GM21737 (cell line): ENCODE data around the gene DYNC1LI1.
"Not testable (repeated sequence)": the region's sequence is repeated elsewhere in the genome, so short reads cannot be mapped to it uniquely, and the experiment has no call there.

Source experiments
- ATAC-seq: cut with Tn5 transposase; IDR thresholded peaks from one replicate; pipeline ENCODE4 v1.9.1; 2021; ENCODE audit warnings: mild to moderate bottlenecking, moderate library complexity; ENCODE audit not compliant: unreplicated experiment

The DYNC1LI1 gene

GRCh38 chr3:32584660-32585059, 14.0 kb upstream of the DYNC1LI1 start:
- no peak for ATAC-seq

GRCh38 chr3:32583708-32584107, 13.1 kb upstream of the DYNC1LI1 start:
- ATAC-seq: no peak

GRCh38 chr3:32578669-32579068, 8.0 kb upstream of the DYNC1LI1 start:
- not testable (repeated sequence) for ATAC-seq

GRCh38 chr3:32577581-32578556, 7.2 kb upstream of the DYNC1LI1 start:
- ATAC-seq: peak; percentile 93

GRCh38 chr3:32577174-32577573, 6.5 kb upstream of the DYNC1LI1 start:
- no peak for ATAC-seq

- ATAC-seq: no peak
Measured at GRCh38 chr3:32575451-32576113, 4.9 kb upstream of the DYNC1LI1 start.

GRCh38 chr3:32571192-32571485, 481 bp upstream of the DYNC1LI1 start:
- no peak for ATAC-seq

GRCh38 chr3:32569540-32570420, 878 bp downstream of the DYNC1LI1 start:
- peak; percentile 42 for ATAC-seq

- ATAC-seq: no peak
Measured at GRCh38 chr3:32568953-32569352, 1.7 kb downstream of the DYNC1LI1 start.

- ATAC-seq: no peak
Measured at GRCh38 chr3:32564195-32564594, 6.5 kb downstream of the DYNC1LI1 start.

- no peak for ATAC-seq
Measured at GRCh38 chr3:32562640-32563039, 8.0 kb downstream of the DYNC1LI1 start.

- ATAC-seq: no peak
Measured at GRCh38 chr3:32557640-32558352, 12.9 kb downstream of the DYNC1LI1 start.

GRCh38 chr3:32556332-32556731, 14.3 kb downstream of the DYNC1LI1 start:
- no peak for ATAC-seq

- no peak for ATAC-seq
Measured at GRCh38 chr3:32553973-32554372, 16.7 kb downstream of the DYNC1LI1 start.

GRCh38 chr3:32553459-32553858, 17.2 kb downstream of the DYNC1LI1 start:
- no peak for ATAC-seq

GRCh38 chr3:32552013-32552412, 18.6 kb downstream of the DYNC1LI1 start:
- no peak for ATAC-seq

GRCh38 chr3:32551496-32551895, 19.2 kb downstream of the DYNC1LI1 start:
- no peak for ATAC-seq

- no peak for ATAC-seq
Measured at GRCh38 chr3:32551087-32551486, 19.6 kb downstream of the DYNC1LI1 start.

GRCh38 chr3:32545305-32545704, 25.4 kb downstream of the DYNC1LI1 start:
- no peak for ATAC-seq

- no peak for ATAC-seq
Measured at GRCh38 chr3:32544894-32545293, 25.8 kb downstream of the DYNC1LI1 start.

- no peak for ATAC-seq
Measured at GRCh38 chr3:32542807-32543206, 27.9 kb downstream of the DYNC1LI1 start.
